ENCODE measurements around the gene KLK6.

Gene KLK6

GRCh38 chr19:50947123-50947522 is 22.3 kb downstream of the KLK6 start:
- FAIRE-seq, result no peak

GRCh38 chr19:50944795-50945194 is 24.6 kb downstream of the KLK6 start:
- no peak for FAIRE-seq

GRCh38 chr19:50943074-50943828 is 26.1 kb downstream of the KLK6 start:
- no peak for FAIRE-seq

DNA sequence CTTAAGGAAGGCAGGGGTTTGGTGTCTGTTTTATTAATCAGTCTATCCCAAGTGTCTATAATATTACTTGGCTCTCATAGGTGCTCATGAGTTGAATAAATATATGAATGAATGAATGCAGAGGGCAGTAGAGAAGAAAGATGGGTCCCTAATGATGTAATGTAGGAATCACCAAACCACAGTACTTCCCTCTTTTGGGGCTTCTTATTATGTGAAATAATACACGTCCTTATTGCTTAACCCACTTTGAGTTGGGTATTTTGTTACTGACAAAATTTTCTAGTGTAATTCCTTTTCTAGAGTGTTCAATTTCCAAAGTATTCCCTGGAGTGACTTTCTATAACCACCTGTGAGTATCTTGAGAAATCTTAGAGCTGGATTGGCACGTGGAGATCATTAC is 29.8 kb downstream of the KLK6 start:
- no peak for FAIRE-seq

DNA sequence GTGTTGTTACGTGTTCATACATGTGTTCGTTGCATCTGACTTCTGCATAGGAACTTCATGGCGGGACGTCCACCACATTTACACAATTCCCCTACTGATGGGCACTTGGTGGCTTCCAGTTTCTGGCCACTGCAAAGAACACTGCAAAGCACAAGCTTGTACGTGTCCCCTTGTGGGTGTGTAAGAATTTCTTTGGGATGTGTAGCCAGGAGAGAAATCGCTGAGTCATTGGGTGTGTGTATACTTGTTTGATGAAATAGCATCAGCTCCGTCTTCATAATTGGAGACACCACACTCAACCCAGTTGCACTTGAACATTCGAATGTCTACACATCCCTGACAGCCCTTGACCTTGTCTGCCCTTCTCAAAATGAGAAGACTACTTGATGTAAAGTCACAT is 35.8 kb downstream of the KLK6 start:
- no peak for FAIRE-seq

- FAIRE-seq, result no peak
These were observed 36.7 kb downstream of the KLK6 start for GRCh38 chr19:50932690-50933083.

GRCh38 chr19:50932018-50932689 is 37.2 kb downstream of the KLK6 start:
- FAIRE-seq, result no peak

- no peak for FAIRE-seq
These were observed 38.4 kb downstream of the KLK6 start for GRCh38 chr19:50931023-50931422.

DNA sequence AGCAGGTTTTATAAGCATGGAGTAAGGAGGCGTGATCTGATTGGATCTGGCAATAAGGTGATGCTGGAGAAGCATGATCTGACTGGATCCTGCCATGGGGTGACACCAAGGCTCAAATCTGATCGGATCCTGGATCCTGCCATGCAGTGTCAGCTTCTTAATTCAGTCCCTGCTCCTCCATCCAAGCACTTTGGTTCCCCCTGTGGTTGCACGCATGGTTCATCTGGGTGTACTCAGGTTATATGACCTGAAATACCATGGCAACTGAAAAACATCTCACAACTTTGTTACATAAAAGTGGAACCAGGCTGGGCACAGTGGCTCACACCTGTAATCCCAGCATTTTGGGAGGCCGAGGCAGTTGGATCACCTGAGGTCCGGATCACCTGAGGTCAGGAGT is 40.6 kb downstream of the KLK6 start:
- FAIRE-seq, result no peak

- no peak for FAIRE-seq
These were observed 43.2 kb downstream of the KLK6 start for GRCh38 chr19:50926144-50926543.

DNA sequence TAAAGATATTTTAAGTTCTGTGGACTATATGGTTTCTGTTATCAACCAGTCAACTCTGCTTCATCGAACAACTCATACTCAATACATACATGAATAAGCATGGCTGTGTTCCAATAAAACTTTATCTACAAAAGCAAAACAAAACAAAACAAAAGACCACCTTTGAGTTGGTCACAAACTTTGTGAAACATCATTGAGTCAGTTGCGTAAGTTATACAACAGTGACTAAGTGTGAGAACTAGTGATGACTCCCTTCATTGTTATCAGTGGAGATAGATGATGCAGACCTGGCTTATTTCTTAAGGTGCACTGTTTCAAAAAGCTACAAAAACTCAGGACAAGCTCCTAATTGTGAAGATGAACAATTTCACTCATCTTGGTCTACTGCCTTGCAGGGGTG is 43.7 kb downstream of the KLK6 start:
- FAIRE-seq, result no peak

DNA sequence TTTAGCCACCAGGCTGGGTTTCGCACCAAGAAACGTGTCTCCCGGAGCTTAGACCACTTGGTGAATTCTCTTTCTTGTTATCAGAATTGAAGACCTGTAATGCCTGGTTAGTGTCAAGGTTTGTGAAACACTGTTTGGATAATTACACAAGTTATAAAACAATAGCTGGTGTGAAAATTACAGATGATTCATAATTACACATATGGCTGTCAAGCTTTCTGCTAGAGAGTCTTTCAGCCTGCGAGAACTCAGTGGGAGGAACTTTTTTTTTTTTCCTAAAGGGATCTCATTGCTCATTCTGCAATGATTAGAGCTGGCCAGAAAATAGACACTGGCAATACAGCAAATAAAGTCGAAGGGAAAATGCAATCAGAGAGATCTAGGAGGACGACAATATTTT is 44.8 kb downstream of the KLK6 start:
- FAIRE-seq, result no peak

GRCh38 chr19:50922317-50922853 is 47.0 kb downstream of the KLK6 start:
- FAIRE-seq, result peak; percentile 40

DNA sequence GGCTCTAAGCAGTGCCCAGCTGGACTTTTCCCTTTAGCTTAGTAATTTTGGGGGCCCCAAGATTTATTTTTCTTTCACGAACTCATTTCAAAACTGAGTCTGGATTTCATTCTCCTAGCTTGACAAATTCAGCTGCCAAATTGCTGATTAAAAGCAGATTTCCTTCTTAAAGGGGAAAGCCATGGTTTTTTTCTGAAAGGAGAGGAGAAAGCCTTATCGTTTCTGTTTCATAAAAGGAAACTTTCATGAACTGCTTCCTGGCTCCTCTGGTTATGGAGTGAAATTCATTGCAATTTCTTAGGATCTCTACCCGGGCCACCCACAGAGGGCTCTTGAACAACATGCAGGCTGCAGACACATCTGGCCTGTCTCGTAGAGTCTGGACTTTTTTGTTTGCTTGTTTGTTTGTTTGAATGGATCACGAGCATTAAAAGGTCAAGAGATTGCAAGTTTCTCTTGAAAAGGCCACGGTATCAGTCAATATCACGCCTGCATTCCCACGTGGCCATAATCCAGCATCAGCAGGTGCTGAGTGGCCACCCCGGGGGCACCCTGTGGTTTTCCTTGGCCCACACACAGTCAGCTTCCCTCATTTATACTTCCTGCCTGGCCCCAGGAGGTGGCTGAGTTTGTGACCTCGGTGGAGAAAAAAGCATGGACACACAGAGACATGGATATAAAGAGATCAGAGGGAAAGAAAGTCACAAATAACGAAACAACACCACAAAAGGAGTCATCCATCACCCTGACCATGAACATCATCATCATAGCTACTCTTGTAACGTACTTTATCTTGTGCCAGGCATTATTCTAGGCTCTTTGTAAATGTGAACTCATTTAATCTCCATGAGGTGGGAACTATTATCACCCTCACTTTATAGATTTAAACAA is 47.7 kb downstream of the KLK6 start:
- FAIRE-seq, result no peak

DNA sequence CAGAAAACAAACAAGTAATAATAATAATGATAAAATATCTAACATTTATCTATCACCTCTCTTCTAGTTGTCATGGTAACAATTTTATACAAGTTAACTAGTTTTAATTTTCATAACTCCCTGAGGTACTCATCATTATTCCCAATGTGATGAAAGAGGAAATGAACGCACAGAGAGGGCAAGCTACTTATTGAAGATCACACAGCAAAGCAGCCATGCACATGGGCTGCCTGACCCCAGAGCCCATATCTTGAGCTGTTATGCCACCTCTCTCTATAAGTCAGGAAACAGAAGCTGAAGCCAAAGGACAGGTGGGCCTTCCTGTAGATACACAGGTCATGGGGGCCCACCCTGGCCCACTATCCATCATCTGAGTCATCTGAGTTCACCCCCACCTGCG is 53.3 kb downstream of the KLK6 start:
- no peak for FAIRE-seq

DNA sequence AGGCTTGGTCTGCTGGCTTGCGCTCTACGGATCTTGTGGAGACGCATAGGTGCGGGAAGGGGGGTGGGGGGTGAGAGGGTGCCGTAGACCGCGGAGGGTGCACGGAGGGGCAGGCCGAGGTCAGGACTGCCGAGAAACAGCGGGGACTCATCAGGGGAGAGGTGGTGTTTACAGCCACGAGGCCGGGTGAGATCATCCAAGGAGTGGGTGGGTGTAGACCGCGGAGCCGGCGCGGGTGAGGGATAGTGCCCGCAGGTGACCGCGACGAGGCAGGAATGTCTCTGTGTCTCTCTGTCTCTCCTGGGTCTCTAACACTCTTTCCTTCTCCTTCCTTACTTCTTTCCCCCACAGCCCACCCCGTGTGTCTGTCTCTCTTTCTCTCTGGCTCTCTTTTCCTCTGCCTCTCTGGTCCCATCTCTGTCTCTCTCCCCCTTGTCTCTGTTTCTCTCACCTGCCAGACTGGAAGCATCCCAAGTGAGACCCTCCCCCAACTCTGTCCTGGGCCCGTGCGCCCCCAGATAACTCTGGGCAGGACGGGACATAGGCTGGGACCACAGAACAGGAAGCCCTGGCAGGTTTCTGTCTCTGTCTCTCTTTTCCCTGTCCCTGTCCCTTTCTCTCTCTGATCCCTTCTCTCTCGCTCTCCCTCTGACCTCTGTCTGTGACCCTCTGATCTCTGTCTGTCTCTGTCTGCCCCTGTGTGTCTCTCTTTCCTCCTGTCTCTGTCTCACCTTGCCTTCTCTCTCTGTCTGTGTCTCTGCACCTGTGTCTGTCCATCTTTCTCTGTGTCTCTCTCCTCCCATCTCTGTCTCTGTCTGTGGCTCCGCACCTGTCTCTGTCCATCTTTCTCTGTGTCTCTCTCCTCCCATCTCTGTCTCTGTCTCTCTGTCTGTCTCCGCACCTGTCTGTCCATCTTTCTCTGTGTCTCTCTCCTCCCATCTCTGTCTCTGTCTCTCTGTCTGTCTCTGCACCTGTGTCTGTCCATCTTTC is 56.4 kb downstream of the KLK6 start:
- no peak for FAIRE-seq

GRCh38 chr19:50912102-50912599 is 57.2 kb downstream of the KLK6 start:
- FAIRE-seq, result no peak

- FAIRE-seq, result no peak
These were observed 57.9 kb downstream of the KLK6 start, which contains the start of gene KLK4 for GRCh38 chr19:50911206-50912101. TSS of gene KLK4 (minus strand) at chr19:50911395. CDS start at chr19:50910738, 657 bp downstream.

- FAIRE-seq, result no peak
These were observed 58.7 kb downstream of the KLK6 start for GRCh38 chr19:50910722-50911121.

DNA sequence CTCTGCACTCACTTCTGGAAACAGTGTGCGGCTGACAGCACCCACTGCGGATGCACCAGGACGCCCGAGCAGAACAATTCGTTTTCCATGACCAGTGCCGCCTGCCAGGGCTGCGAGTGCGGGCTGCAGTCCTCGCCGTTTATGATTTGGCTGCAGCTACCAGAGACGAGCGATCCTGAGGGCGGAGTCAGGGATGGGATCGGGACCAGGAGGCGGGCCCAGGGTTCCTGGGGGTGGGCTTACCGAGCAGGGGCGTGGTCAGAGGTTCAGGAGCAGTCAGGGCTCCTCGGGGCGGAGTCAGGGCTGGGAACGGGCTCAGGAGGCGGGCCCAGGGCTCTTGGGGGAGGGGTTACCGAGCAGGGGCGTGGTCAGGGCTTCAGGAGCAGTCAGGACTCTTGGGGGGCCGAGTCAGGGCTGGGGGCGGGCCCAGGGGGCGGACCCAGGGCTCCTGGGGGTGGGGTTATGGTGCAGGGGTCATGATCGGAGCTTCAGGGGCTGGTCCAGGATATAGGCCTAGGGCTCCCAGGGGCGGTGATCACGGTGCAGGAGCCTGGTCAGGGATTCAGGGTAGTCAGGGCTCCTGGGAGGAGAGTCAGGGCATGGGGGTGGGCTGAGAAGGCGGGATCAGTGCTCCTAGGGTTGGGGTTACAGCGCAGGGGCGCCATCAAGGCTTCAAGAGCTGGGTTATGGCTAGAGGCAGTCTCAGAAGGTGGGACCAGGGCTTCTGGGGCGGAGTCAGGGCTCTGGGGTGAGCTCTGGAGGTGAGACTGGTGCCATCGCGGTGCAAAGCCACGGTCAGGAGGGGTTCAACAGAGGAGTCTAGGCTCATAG is 59.9 kb downstream of the KLK6 start:
- FAIRE-seq, result no peak

Measured in G401.6 (cell line).